Mucosa of stomach (tissue), 1 donor: ENCODE data around the gene TFCP2L1.
"Not testable (repeated sequence)": the region's sequence is repeated elsewhere in the genome, so short reads cannot be mapped to it uniquely, and the experiment has no call there.

Source experiments
- H3K27me3 ChIP-seq: one replicate; pipeline ENCODE4 v1.7.0; 2013; ENCODE audit warnings: mild to moderate bottlenecking, low read length; ENCODE audit not compliant: control insufficient read depth, insufficient read depth
- H3K36me3 ChIP-seq: one replicate; pipeline ENCODE4 v1.7.0; 2013; ENCODE audit warnings: low read length; ENCODE audit not compliant: control insufficient read depth, insufficient read depth
- H3K4me1 ChIP-seq: one replicate; pipeline ENCODE4 v1.7.0; 2013; ENCODE audit warnings: mild to moderate bottlenecking, low read length; ENCODE audit not compliant: control insufficient read depth, insufficient read depth
- H3K4me3 ChIP-seq: one replicate; pipeline ENCODE4 v1.7.0; 2013; ENCODE audit warnings: low read length
- H3K9ac ChIP-seq: one replicate; pipeline ENCODE4 v1.7.0; 2013; ENCODE audit warnings: mild to moderate bottlenecking, low read length, moderate library complexity
- H3K9me3 ChIP-seq: one replicate; pipeline ENCODE4 v1.7.0; 2013; ENCODE audit warnings: mild to moderate bottlenecking, low read length, moderate library complexity; ENCODE audit not compliant: control insufficient read depth
- donor health status: Pancreatic carcinoma.

The TFCP2L1 gene

GRCh38 chr2:121284463-121285449 is at the start of gene TFCP2L1:
TSS of gene TFCP2L1 (minus strand) at chr2:121285202. CDS start at chr2:121285109, 93 bp downstream.
- Histone ChIP-seq H3K9ac (peak within 1 kb of the TSS; percentile 88), H3K27me3 (peaks cover 5% of the 10 kb centered on the region), H3K4me1 (peaks cover 15% of the 10 kb centered on the region), H3K36me3 (no peaks in the 10 kb centered on the region), H3K9me3 (no peaks in the 10 kb centered on the region), H3K4me3 (peak within 1 kb of the TSS; percentile 92)

- Histone ChIP-seq H3K4me3 (no peak overlapping the region), H3K36me3 (no peaks in the 10 kb centered on the region), H3K4me1 (peaks cover 16% of the 10 kb centered on the region), H3K27me3 (no peaks in the 10 kb centered on the region), H3K9me3 (no peaks in the 10 kb centered on the region), H3K9ac (no peak overlapping the region)
These were observed 49.0 kb upstream of the TFCP2L1 start for GRCh38 chr2:121333834-121334558.

GRCh38 chr2:121333231-121333630 is 48.2 kb upstream of the TFCP2L1 start:
- H3K9ac ChIP-seq = no peak overlapping the region
- H3K27me3 ChIP-seq = no peaks in the 10 kb centered on the region
- H3K4me3 ChIP-seq = no peak overlapping the region
- H3K9me3 ChIP-seq = no peaks in the 10 kb centered on the region
- H3K36me3 ChIP-seq = no peaks in the 10 kb centered on the region
- peaks cover 16% of the 10 kb centered on the region for H3K4me1 ChIP-seq

GRCh38 chr2:121331324-121331723 is 46.3 kb upstream of the TFCP2L1 start:
- peaks cover 16% of the 10 kb centered on the region for H3K4me1 ChIP-seq
- not testable (repeated sequence) for H3K36me3 ChIP-seq, H3K9me3 ChIP-seq, H3K9ac ChIP-seq, H3K4me3 ChIP-seq, H3K27me3 ChIP-seq

- Histone ChIP-seq H3K27me3 (no peaks in the 10 kb centered on the region), H3K9me3 (no peaks in the 10 kb centered on the region), H3K4me3 (no peak overlapping the region), H3K36me3 (no peaks in the 10 kb centered on the region), H3K9ac (no peak overlapping the region), H3K4me1 (peaks cover 14% of the 10 kb centered on the region)
These were observed 45.9 kb upstream of the TFCP2L1 start for GRCh38 chr2:121330921-121331320.

GRCh38 chr2:121329786-121330185 is 44.8 kb upstream of the TFCP2L1 start:
- Histone ChIP-seq H3K4me1 (peaks cover 2% of the 10 kb centered on the region), H3K9ac (no peak overlapping the region), H3K27me3 (no peaks in the 10 kb centered on the region), H3K4me3 (no peak overlapping the region), H3K9me3 (no peaks in the 10 kb centered on the region), H3K36me3 (no peaks in the 10 kb centered on the region)

- Histone ChIP-seq H3K4me1 (no peaks in the 10 kb centered on the region), H3K4me3 (no peak overlapping the region), H3K9ac (no peak overlapping the region), H3K36me3 (no peaks in the 10 kb centered on the region), H3K27me3 (no peaks in the 10 kb centered on the region), H3K9me3 (no peaks in the 10 kb centered on the region)
These were observed 41.6 kb upstream of the TFCP2L1 start for GRCh38 chr2:121326628-121327027.

GRCh38 chr2:121324601-121325000 is 39.6 kb upstream of the TFCP2L1 start:
- no peaks in the 10 kb centered on the region for H3K27me3 ChIP-seq
- no peak overlapping the region for H3K4me3 ChIP-seq
- peaks cover 9% of the 10 kb centered on the region for H3K4me1 ChIP-seq
- no peaks in the 10 kb centered on the region for H3K9me3 ChIP-seq
- no peaks in the 10 kb centered on the region for H3K36me3 ChIP-seq
- H3K9ac ChIP-seq = no peak overlapping the region

- no peak overlapping the region for H3K9ac ChIP-seq
- H3K27me3 ChIP-seq = no peaks in the 10 kb centered on the region
- H3K4me1 ChIP-seq = peaks cover 17% of the 10 kb centered on the region
- no peak overlapping the region for H3K4me3 ChIP-seq
- H3K9me3 ChIP-seq = no peaks in the 10 kb centered on the region
- no peaks in the 10 kb centered on the region for H3K36me3 ChIP-seq
These were observed 36.5 kb upstream of the TFCP2L1 start for GRCh38 chr2:121321476-121321875.

GRCh38 chr2:121319941-121320340 is 34.9 kb upstream of the TFCP2L1 start:
- H3K36me3 ChIP-seq = no peaks in the 10 kb centered on the region
- H3K9ac ChIP-seq = no peak overlapping the region
- no peak overlapping the region for H3K4me3 ChIP-seq
- H3K9me3 ChIP-seq = no peaks in the 10 kb centered on the region
- H3K27me3 ChIP-seq = no peaks in the 10 kb centered on the region
- peaks cover 17% of the 10 kb centered on the region for H3K4me1 ChIP-seq

- Histone ChIP-seq H3K4me3 (no peak overlapping the region), H3K27me3 (no peaks in the 10 kb centered on the region), H3K9me3 (no peaks in the 10 kb centered on the region), H3K9ac (no peak overlapping the region), H3K4me1 (peaks cover 17% of the 10 kb centered on the region), H3K36me3 (no peaks in the 10 kb centered on the region)
These were observed 32.0 kb upstream of the TFCP2L1 start for GRCh38 chr2:121316986-121317385.

GRCh38 chr2:121313701-121314100 is 28.7 kb upstream of the TFCP2L1 start:
- not testable (repeated sequence) for H3K36me3 ChIP-seq, H3K9ac ChIP-seq, H3K9me3 ChIP-seq, H3K27me3 ChIP-seq, H3K4me3 ChIP-seq, H3K4me1 ChIP-seq
